IPS DF 4.7 (cell line): ENCODE measurements around the gene B4GALNT4.
"Not testable (repeated sequence)": the region's sequence is repeated elsewhere in the genome, so short reads cannot be mapped to it uniquely, and the experiment has no call there.

Experiments
- DNase-seq: peaks from one replicate; pipeline ENCODE4 v3.0.0-alpha.2; 2013; ENCODE audit warnings: low spot score; ENCODE audit errors: extremely low read depth

The B4GALNT4 gene

DNA sequence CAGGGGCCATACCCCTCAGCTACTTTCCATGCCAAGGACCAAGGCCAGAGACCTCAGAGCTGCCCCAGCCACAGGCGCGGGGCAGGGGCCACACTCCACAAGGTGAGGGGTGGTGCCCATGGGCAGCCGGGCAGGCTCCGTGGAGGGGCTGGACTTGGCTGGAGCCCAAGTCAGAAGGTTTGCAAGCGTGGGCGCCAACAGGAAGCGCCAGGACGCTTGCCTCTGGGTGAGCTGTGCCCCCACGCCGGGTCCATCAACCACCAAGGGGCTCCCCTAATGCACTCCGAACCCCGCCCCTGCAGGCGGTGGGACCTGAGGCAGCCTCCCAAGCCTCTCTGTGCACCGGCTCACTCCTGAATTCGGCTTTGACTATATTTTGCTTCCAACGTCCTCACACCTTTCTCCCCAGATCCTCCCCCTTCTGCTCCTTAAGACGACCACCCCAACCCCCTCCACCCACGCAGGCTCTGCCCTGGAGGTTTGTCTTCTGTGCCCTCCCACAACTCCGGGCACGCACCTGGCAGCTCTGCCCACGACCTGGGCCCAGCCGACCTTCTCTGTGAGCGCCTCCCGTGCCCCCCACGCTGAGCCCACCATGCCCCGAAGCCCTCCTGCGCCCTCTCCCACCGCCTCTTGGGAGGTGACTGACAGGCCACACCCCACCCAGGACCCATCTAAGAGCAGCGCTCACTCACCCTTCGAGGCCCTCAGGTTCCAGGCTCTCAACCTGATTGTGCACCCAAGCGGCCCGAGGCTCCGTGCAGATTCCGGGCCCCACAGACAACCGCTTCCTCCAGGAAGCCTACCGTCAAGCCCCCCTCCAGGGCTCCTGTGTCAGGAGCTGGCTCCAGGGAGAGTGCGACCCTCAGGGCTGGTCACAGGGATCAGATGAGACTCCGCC, 22.1 kb downstream of the B4GALNT4 start:
- no peak for DNase-seq

DNA sequence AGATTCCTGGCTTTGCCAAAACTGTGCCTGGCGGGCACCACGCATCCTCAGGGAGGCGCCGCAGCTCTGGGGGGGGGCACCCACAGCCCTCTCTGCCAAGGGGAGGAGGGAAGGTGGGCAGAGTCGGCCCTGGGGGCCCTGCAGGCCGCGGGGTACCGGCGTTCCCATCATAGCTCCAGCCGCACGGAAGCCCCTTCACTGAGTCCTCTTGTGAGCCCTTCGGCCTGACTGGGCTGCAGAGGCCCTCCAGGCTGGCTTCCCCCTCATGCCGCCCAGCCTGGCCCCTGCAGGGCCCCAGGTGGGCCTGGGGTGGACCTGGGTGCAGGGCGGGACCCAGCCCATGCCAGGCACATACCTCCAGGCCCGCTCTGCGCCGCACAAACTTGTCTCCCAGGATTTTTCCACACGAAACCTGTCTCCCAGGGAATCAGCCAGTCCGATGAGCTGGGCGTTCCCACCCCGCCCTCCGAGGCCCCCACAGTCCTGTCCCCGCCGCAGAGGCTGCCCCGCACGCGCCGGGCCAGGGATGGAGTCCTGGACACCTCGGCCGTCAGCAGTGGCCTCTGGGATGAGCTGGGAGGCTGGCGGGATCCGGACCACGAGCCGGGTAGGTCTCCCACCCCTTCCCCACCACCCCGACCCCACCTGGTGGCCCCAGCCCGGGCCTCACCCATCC, 22.9 kb downstream of the B4GALNT4 start:
- no peak for DNase-seq

DNA sequence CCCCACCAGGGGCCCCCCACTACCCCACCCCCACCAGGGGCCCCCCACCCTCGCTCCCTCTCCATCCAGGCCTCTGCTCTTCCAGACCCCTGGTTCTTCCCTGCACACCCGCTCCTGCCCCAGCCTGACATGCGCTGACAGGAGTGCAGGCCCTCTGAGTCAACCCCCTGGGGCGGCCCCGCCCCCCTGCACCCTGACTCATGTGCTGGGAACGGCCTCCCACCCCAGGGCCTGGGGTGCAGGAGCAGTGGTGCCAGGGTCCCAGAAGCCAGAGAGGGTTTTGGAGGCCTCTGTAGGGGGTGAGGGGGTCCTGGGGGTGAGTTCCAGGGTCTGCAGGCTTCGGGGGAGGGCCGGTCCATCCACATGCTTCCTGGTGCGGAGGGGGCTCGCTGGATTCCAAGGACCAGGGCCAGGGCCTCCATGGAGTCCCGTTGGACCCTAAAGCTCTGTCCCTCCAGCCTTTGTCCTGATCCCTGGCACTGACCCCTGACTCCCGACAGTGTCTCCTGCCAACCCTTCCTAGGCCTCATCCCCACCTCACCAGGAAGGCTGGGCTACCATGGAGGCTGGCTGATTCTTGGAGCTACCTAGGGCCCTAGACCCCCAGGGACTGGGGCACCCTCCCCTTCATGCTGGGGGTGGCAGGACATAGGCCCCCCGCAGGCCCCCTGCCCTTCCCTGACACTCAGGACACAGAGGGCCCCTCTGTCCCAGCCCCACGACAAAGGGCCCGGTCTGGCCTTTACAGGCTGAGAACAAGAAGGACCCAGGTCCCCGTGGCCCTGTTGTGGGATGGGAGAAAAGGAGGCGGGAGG, 24.1 kb downstream of the B4GALNT4 start:
- no peak for DNase-seq

DNA sequence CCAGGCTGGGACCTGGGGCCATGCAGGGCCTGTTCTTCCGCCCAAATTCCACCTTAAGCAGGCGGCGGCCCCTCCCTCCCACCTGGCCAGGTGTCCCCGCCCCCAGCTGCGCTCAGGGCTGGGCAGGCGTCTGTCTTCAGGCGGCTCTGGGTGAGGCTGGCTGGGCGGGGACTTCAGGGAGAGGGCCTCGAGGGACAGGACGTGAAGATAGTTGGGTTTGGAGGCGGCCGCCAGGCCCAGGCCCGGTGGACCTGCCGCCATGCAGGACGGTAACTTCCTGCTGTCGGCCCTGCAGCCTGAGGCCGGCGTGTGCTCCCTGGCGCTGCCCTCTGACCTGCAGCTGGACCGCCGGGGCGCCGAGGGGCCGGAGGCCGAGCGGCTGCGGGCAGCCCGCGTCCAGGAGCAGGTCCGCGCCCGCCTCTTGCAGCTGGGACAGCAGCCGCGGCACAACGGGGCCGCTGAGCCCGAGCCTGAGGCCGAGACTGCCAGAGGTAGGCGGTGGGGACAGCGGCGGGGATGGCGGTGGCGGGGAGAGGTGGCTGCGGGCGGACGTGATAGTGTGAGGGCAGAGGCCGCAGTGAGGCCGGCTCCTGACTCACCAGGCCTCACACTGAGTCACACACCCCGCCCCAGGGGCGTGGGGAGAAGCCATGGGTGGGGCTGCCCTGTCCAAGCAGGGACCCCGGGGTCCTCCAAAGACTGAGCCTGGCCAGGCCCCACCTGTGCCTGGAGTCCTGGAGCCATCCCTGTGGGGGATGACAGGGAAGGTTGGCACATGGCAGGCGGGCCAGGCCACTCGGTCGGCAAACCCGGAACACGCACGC, 24.9 kb downstream of the B4GALNT4 start, which contains the start of gene PKP3:
TSS of gene PKP3 (plus strand) at position 176 of the 824 bp plus-strand sequence. CDS start at position 260, 84 bp downstream.
- DNase-seq: no peak

DNA sequence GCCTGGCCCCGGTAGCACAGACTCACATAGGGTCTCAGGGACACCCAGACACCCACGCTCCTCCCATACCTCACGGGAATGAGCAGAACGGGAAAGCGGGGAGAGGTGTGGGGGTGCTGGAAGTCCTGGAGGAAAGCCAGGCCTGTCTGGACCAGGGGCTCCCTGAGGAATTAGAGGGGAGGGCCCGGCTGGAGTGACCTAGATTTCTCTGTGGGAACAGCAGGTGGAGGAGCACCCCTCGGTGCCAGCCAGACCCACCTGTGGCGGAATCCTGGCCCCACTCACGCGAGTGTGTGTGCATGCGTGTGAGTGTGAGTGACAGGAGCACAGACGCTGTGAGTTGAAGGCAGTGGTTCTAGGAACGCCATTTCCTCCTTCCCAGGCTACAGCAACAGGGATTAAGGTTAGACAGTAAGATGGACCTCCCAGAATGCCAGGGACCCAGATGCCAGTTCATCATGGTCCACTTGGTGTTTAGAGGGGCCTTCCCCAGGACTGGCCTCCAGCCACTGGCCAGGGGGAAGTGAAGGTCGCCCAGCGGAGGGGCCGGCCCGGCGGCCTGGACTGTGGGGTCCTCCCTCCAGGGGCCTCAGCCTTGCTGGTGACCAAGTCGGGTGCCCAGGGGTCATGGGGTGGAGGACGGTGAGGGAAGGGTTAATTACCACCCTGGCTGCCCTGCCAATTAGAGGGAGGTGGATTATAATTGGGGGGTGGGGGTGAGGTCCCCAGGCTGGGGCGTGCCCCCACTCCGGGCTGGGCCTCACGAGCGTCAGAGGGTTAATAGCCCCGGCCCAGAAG, 25.8 kb downstream of the B4GALNT4 start:
- no peak for DNase-seq

DNA sequence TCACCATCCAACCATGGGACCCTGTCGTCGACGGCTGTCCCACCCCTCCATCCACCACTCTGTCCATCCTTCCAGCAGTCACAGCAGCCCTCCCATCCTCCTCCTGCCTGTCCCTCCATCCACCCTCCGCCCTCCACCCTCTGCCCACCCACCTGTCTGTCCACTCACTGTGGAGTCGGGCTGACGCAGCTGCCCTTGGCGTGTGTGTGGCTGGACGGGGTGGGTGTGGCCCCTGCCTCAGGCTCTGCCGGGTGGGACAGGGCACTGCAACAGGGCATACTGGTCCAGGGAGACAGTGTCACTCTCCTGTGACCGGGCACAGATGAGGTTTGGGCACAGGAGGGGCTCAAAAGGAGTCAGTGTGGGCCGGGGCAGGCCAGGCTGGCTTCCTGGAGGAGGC, 26.6 kb downstream of the B4GALNT4 start:
- DNase-seq: no peak

DNA sequence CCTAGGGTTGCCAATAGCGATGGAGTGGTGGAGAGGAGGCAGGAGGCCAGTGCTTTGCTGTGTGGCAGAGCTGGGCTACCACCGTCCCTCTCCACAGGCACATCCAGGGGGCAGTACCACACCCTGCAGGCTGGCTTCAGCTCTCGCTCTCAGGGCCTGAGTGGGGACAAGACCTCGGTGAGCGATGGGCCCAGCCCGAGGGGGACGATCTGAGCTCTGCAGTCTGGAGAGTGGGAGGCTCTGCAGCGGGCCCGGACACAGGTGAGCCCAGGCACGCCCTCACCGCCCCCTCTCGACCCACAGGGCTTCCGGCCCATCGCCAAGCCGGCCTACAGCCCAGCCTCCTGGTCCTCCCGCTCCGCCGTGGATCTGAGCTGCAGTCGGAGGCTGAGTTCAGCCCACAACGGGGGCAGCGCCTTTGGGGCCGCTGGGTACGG, 27.2 kb downstream of the B4GALNT4 start:
- no peak for DNase-seq

DNA sequence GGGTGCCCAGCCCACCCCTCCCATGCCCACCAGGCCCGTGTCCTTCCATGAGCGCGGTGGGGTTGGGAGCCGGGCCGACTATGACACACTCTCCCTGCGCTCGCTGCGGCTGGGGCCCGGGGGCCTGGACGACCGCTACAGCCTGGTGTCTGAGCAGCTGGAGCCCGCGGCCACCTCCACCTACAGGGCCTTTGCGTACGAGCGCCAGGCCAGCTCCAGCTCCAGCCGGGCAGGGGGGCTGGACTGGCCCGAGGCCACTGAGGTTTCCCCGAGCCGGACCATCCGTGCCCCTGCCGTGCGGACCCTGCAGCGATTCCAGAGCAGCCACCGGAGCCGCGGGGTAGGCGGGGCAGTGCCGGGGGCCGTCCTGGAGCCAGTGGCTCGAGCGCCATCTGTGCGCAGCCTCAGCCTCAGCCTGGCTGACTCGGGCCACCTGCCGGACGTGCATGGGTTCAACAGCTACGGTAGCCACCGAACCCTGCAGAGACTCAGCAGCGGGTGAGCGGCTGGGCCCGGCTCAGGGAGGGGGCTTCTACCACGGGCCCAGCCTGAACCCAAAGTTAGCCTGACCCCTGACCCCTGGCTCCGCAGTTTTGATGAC, 27.7 kb downstream of the B4GALNT4 start:
- no peak for DNase-seq

DNA sequence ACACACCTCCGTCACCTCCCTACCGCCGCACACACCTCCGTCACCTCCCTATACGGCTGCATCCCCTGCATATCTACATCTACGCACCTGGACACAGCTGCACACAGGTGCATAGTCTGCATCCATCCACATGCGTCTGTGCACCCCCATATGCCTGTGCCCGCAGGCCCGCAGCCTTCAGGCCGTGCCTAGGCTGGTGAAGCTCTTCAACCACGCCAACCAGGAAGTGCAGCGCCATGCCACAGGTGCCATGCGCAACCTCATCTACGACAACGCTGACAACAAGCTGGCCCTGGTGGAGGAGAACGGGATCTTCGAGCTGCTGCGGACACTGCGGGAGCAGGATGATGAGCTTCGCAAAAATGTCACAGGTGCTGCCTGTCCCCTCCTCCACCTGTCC, 29.5 kb downstream of the B4GALNT4 start:
- no peak for DNase-seq

DNA sequence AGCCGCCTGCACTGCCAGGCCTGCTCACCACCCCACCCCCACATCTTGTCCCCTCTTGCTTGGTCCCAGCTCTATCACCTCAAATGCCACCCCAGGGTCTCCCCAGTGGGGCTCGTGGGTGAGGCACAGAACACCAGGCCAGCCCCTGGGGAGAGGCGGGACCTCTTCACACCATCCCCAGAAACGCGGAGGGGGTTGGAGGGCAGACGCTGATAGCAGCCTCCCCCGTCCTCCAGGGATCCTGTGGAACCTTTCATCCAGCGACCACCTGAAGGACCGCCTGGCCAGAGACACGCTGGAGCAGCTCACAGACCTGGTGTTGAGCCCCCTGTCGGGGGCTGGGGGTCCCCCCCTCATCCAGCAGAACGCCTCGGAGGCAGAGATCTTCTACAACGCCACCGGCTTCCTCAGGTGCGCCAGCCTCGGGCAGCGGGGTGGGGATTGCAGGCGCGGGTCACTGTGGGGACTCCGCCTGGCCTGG, 30.5 kb downstream of the B4GALNT4 start:
- no peak for DNase-seq

DNA sequence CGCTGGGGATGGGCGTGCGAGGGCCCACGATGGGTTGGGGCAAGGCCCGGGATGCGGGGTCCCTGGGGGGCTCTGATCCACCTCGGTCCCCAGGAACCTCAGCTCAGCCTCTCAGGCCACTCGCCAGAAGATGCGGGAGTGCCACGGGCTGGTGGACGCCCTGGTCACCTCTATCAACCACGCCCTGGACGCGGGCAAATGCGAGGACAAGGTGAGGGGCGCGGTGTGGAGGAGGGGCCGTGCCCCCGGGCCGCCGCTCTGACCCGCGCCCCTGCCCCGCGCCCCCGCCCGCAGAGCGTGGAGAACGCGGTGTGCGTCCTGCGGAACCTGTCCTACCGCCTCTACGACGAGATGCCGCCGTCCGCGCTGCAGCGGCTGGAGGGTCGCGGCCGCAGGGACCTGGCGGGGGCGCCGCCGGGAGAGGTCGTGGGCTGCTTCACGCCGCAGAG, 31.0 kb downstream of the B4GALNT4 start:
- no peak for DNase-seq

DNA sequence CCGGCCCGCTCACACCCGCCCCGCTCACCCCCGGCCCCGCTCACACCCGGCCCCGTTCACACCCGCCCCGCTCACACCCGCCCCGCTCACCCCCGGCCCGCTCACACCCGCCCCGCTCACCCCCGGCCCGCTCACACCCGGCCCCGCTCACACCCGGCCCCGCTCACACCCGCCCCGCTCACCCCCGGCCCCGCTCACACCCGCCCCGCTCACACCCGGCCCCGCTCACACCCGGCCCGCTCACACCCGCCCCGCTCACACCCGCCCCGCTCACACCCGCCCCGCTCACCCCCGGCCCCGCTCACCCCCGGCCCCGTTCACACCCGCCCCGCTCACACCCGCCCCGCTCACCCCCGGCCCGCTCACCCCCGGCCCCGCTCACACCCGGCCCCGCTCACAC, 31.9 kb downstream of the B4GALNT4 start:
- DNase-seq: not testable (repeated sequence)

DNA sequence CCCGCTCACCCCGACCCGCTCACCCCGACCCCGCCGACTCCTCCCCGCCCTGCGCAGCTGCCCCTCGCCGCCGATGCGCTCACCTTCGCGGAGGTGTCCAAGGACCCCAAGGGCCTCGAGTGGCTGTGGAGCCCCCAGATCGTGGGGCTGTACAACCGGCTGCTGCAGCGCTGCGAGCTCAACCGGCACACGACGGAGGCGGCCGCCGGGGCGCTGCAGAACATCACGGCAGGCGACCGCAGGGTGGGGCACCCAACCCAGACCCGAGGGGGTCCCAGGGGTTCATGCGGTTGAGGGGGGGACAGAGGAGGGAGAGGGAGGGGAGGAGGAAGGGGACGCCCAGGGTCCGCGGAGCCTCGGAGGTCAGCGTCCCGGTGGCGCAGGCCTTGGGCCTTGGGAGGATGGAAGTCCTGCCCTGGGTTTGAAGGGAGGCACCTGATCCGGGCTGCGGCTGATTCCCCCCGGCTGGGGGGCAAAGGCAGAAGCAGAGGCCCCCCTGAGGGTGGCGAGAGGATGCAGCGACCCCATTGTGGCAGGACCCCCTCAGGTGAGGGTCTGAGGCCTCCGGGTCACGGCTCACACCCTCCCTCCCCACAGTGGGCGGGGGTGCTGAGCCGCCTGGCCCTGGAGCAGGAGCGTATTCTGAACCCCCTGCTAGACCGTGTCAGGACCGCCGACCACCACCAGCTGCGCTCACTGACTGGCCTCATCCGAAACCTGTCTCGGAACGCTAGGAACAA, 33.9 kb downstream of the B4GALNT4 start:
- no peak for DNase-seq

DNA sequence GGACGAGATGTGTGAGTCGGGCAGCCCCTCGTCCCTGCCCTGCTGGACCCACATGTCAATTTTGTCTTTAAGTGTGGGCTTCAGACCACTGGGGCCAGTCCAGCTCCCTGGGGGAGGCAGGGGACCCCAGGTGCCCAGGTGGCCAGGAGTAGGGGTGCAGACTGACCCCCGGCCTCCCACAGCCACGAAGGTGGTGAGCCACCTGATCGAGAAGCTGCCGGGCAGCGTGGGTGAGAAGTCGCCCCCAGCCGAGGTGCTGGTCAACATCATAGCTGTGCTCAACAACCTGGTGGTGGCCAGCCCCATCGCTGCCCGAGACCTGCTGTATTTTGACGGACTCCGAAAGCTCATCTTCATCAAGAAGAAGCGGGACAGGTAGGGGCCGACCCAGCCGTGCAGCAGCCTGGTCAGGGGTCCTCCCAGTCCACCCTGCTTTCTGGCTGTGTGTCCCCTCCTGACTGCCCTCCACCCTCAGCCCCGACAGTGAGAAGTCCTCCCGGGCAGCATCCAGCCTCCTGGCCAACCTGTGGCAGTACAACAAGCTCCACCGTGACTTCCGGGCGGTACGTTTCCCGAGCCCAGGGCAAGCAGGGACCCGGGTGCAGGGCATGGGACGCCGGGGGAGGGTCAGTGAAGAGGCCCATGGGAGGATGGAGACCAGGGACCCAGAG, 34.6 kb downstream of the B4GALNT4 start:
- no peak for DNase-seq

DNA sequence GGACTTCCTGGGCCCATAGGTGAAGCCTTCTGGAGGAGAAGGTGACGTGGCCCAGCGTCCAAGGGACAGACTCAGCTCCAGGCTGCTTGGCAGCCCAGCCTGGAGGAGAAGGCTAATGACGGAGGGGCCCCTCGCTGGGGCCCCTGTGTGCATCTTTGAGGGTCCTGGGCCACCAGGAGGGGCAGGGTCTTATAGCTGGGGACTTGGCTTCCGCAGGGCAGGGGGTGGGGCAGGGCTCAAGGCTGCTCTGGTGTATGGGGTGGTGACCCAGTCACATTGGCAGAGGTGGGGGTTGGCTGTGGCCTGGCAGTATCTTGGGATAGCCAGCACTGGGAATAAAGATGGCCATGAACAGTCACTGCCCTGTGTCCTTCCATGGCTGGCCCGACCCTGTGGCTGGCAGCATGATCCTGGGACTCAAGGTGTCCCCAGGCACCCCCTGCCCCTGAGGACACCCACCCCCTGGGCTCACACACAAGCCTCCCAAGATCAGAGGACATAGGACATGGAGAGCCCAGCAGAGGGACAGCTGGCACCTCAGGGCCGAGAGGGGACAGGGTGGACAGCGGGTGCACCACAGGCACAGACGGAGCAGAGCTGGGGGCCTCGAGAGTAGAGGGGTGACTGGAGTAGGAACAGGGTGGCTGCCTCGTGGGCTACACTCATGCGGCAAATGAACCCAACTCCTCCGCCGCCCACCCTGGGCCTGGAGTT, 35.4 kb downstream of the B4GALNT4 start:
- DNase-seq: no peak

DNA sequence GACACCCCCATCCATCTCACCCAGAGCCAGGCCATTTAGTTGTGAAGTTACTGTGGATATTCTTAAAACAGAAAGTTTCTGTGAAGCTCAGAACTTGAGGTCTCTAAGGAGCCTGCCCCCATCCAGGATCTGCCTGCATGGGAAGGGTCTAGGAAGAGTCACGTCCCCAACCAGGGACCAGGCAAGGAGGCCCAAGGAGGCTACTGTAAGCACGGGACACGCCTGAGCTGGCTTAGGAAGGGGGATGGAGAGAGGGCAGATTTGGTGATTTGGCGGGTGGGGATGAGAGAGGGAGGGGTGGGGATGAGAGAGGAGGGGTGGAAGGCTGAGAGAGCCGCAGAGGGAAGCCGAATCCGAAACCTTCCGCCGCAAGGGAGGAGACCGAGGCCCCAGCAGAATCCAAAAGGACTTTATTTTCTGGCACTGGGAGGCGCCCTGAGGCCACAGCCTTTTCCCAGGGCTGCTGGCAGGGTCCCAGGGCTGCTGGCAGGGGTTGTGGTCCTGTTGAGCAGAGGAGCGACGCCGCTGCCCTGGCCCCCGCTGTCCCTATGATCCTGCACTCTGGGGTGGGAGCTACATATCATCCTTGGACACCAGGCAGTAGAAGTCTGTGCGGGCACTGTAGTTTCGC, 36.1 kb downstream of the B4GALNT4 start:
- DNase-seq: no peak
